Medulla oblongata (tissue), 1 donor: Measurements from ENCODE around the gene DCXR.
A peak's percentile ranks its signal among the peaks of the same experiment; 100 is the strongest.

Source experiments
- DNase-seq: peaks from one replicate; pipeline ENCODE4 v3.0.0-alpha.2; 2015; ENCODE audit errors: extremely low spot score

DCXR gene

DNA sequence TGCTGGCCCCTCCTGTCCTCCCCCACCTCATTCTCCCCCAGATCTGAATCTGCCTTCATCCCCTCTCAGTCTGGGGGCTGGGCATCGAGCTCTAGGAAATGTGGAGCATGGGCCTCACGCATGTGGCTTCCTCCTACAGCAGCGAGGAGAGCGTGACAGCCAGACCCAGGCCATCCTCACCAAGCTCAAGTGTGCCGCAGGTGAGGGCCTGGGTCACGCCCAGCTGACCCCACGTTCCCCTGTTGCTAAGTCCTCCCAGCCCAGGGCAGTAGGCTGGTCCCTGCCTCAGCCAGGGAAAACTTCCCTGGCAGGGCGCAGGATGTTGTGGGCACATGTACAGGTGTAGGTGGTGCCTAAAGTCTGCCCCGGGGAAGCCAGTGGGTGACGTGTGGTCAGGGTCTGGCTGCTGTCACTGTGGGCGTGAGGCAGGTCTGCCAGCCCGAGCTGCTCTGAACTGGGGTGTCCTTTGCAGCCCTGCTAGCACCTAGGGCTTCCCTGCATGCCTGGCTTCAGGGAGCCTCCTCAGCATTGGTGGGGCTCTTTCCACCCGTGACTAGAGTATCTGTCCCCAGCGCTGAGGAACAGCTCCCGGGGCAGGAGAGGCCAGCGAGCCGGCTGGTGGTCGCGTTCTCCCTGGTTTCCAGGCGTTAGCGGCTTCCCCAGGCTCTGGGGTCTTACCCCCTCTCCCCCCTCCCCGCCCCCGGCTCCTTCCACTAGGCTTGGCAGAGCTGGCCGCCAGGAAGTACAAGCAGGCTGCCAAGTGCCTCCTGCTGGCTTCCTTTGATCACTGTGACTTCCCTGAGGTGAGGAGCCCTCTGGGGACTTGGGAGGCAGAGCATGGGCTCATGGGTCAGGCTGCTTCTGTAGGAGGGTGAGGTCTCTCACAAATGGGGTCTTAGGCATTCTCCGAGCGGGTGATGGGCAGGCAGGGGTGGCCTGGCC, 17.8 kb upstream of the DCXR start:
- DNase-seq = no peak

DNA sequence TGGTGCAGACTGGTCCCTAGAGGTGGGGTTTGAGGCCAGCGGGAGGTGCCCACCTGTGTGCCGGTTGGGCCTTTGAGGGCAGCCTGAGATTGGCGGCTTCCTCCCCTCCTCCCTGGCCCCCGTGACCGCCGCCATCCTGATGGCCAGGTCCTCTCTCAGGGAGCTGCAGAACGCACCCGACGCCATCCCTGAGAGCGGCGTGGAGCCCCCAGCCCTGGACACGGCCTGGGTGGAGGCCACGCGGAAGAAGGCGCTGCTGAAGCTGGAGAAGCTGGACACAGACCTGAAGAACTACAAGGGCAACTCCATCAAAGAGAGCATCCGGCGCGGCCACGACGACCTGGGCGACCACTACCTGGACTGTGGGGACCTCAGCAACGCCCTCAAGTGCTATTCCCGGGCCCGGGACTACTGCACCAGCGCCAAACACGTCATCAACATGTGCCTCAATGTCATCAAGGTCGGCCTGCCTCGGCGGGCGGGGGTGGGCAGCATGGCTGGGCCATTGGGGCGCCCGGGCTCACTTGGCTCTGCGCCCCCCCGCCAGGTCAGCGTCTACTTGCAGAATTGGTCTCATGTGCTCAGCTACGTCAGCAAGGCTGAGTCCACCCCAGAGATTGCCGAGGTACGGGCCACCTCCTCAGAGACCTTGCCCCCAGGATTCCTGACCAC, 17.0 kb upstream of the DCXR start:
- DNase-seq = no peak

DNA sequence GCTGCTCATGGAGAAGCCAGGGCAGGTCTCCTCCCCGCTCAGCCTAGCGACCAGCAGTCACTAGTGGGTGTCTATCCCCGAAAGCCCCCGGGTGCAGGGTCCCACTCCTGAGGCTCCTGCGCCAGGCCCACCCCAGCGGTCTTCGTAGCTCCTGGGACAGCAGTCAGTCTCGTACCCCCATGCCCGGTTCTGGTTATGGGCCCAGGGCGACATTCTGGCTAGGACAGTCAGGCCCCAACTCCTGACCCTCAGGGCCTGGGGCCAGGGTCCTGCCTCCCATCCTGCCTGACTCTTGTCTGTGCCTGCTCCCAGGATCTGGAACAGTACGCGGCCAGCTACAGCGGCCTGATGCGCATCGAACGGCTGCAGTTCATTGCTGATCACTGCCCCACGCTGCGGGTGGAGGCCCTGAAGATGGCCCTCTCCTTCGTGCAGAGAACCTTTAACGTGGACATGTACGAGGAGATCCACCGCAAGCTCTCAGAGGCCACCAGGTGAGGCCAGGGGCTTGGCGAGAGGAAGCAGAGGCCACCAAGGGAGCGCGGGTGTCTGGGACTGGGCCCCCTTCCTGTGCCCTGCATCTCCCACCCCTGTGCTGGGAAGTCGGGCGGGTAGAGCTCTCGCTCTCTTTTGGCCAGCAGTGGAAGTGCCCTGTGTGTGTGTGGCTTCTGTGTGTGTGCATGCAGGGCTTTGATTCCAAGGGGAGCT, 16.2 kb upstream of the DCXR start:
- DNase-seq = no peak

DNA sequence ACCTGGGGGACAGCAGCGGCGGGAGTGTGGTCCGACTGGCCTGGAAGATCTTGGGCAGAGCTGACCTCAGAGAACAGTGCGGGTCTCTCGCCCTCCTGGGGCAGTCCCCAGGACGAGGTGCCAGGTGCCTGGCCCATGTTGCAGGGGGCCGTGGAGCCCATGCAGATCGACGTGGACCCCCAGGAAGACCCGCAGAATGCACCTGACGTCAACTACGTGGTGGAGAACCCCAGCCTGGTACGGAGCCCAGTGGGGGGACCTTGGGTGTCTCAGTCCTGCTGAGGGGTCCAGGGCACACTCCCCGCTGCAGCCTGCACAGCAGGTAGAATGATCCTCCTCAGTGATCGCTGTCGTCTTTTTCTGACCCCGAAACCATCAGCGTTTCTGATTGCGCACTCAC, 15.6 kb upstream of the DCXR start:
- DNase-seq = no peak

DNA sequence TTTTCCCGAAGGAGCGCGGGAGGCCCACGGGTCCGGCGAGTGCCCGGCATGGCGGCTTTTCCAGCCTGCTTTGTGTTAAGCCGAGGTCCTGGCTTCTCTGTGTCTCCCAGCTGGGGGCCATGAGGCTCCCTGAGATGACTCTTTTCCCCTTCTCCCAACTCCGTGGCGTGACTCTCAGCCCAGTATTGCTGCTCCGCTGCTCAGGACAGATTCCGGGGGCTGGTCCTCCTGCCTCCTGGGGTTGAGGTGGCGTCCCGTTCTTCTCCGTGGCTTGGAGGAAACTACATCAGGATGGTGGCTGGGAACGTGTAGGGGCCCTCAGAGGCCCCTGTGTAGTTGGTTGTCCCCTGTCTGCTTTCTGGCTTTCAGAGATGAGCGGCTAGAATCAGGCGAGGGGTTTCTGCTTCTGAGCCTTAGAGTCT, 15.2 kb upstream of the DCXR start:
- no peak for DNase-seq

DNA sequence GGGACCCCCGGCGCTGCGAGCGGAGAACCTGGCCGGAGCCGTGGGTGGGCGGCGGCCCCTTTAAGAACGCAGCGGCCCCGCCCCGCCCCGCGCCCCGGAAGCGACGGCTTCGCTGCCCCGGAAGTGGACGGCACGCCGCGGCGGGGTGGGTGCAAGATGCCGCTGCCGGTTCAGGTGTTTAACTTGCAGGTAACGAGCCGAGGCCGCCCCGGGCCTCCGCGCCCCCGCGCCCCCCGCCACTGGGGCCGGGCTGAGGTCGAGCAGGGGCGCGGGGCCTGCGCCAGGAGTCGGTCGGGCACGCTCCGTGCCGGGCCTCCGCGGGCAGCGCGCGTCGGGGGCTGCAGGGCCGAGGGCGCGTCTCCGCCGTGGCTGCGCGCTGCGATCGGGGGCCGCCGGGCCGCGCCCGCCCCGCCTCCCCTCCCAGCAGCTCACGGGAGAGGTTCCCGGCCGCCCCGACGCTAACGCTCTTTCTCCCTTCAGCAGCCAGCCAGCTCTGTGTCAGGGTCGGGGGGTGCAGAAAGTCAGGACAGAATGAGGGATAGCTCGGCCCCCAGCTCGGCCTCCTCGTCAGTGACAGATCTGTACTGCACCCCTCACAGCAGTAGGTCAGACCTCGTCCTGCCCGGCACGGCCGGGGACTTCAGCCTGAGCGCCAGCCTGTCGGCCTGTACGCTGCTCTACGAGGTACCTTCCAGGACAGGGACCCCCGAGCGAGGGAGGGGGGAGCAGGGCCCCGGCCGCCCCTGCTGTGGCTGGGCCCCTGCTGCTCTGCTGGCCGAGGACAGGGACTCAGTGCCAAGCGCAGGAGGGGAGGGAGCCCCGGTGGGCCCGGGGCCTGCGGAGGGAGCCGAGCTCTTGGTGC, 14.5 kb upstream of the DCXR start, which contains the start of the genes GPS1 and RFNG:
GPS1 (plus strand) TSS at position 123 of the 862 bp plus-strand sequence; CDS start at position 157, 34 bp downstream.
RFNG (minus strand) TSS at position 36 of the 862 bp plus-strand sequence. CDS start 45 bp downstream, outside the sequence.
- peak; percentile 63 for DNase-seq

DNA sequence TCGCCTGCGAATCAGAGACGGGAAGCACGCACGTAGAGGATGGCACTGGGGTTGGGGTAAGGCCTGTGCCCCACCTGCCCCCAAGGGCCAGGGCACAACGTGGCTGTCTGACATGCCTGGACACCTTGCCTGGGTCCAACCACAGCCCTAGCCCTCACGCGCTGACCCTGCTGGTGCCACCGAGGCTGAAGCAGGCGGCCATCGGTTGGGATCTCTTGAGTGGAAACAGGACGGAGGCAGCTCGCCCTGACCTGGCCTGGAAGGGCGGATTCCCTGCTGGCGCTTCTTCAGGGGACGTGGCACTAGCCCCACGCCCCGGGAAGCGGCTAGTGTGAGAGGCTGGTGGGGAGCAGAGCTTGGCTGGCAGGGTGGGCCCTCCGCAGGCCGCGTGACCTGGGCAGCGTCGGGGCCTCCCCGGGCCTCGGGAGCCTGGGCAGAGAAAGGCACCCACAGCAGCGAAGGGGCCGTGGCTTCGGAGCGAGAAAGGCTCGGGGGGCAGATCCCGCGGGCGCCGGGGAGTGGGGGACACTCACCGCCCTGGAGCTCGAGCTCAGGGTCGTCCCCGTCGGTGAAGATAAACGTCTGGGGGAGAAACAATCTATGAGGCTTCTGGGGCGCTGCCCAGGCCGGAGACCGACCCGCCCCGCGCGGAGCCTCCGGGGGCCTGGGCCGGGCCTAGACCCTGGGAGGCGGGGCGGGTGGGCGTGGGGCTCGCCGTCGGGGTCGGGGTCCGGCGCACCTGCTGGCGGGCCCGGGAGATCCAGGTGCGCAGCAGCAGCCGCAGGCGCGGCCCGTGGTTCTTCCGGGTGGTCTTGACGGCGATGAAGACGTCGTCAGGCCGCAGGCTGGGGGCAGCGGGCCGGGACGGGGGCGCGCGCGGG, 13.5 kb upstream of the DCXR start:
- no peak for DNase-seq

DNA sequence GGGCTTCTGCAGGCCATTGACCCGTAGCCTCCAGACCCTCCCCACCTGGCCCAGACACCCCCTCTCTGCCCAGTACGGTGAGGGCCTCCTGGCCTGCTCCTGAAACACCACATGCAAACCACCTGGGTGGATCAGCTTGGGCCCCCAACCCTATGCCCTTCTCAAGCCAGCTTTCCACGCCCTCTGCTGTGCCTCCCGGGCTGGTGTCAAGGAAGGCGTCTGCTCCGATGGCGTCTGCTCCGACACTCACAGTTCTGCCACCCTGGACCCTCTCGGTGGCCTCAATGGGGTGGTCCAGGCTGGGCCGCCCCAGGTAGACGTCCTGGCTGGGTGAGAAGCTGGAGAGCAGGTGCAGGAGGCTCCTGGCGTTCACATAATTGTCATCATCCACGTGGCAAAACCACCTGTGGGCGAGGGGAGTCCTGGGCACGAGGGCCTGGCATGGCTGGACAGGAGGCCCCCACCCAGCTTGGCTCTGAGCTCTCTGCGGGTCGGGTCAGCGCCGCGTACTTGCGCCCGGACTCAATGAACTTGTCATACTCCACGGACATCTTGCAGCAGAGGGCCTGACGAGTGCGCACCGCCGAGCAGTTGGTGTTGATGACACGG, 12.8 kb upstream of the DCXR start:
- DNase-seq = no peak

DNA sequence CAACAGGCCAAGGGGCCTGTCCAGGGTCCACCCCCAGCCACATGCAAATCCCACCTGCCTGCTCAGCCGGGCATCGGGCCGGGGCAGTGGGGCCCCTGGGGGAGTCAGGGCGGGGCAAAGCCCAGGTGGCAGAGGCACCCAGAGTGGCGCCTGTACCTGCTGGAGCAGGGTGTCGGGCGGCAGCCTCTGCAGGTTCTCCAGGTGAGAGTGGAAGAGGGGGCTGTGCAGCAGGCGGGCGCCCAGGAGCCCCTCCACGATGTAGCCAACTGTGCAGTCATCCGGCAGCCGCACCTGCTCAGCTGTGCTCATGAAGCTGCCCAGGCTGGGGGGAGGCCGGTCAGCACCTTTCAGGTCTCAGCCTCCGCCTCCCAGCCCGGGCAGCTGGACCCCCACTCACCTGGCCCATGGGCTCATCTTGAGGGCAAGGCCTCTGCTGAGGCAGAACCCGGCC, 12.0 kb upstream of the DCXR start:
- no peak for DNase-seq

DNA sequence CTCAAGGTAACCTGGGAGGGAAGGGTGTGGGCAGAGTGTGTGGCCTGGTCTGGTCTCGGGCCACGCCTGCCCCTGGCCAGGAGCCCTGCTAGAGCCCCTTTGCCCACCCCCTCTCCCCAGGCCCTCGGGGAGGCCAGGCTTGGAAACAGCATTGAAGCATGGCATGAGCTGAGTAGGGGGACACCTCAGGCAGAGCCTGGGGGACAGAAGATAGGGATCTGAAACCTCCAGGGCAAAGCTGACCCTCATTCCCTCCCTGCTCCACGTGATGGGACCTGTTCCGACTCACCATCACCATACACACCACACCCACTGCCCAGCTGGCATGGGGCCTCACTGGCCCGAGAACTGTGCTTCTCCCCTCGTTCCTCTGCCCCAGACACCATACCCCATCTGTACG, 11.6 kb upstream of the DCXR start:
- DNase-seq = no peak

DNA sequence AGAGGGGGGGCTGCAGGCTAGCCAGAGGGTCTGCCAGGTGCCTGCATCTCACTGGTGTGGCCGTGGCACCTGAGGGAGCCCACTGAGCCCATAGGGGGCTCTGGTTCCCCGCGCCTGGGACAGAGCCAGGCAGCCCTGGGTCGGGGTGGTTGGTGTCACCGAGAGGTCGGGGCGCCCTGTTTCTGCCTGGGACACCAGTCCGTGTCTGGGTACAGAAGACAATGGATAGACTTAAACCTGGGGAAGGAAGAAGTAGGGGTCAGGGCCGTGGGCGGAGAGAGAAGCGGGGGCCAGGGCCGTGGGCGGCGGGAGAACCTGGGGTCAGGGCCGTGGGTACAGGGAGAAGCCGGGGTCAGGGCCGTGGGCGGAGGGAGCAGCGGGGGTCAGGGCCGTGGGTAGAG, 11.1 kb upstream of the DCXR start:
- DNase-seq = no peak

DNA sequence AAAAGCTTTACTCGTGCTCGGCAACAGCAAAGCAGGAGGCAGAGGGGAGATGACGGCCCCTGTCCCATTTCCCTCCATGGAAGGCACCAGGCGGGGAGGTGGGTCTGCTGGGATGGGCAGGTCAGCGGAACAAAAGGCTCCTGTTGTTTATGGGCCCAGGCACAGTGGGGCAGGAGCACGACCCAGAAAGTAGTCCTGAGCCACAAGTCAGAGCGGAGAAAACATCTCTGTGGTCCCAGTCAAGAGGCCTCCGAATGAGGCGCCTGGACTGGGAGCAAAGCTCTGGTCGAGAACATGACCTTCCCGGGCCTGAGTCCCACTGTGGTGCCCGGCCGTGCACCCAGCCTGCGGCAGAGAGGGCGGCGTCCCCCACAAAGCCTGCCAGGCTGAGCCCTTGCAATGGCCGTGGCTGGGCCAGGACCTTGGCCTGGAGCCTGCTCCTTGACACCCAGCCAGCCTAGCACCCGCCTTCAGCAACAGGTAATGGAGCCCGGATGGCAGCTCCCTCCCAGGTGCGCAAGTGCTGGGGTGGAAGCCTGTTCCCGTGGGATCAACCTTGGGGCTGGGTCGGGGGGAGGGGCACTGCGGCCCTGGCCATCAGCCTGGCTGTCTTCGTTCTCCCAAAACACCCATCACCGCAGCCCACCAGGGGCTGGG, 10.5 kb upstream of the DCXR start:
- DNase-seq = no peak

DNA sequence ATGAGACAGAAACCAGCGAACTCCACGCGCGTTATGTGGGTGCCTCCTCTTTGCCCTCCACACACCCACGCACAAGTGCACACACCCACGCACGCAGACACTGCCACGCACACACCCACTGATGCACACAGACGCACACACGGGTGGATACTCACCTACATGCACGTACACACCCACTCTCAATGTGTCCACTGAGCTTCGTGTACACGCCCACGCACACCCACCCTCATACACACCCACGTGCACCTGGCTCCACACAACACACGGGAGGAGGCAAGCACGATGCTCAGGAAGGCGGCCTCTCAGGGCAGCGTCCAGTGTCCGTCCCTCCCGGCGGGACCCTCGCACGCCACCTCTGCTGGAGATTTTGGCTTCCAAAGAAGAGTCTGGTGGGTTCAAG, 9.9 kb upstream of the DCXR start:
- DNase-seq = no peak

DNA sequence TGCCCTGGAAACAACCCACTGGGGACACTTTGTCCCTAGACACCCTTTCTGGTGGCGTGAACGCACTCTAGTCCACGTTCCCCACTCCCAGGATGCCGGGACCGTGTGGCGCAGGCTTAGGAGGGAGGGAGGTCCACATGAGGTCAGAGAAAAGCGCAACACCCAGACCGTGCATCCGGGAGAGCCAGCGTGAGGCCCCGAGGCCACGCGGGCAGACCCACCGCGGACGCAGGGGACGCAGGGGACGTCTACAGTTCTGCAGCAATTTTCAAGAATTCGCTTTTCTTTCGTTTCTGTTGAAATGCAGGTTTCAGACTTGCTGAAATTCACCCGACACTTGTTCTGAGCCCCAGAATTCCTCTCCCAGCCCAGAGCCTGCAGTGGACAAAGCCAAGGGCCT, 9.4 kb upstream of the DCXR start:
- no peak for DNase-seq

DNA sequence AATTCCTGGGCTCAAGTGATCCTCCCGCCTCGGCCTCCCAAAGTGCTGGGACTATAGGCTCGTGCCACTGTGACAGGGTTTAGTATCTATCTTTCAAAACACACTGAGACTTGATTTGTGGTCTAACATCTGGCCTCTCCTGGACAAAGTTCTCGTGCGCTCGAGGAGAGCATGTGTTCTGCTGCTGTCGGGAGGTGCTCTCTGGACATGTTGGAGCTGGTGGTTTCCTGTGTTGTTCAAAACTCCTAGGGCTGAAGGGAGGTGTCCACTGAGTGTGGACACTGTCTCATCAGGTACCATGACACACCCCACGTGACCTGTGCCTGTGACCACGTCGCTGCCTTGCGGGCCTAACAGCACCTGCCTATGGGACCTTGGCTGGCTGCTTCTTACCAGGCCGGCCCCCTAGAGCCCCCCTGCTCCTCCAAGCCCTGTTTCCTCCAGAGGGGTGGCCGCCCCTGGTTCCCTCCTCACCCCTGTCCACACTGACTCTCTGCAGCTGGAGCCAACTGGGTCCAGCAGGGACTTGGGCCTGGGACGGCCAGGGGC, 8.5 kb upstream of the DCXR start:
- no peak for DNase-seq

DNA sequence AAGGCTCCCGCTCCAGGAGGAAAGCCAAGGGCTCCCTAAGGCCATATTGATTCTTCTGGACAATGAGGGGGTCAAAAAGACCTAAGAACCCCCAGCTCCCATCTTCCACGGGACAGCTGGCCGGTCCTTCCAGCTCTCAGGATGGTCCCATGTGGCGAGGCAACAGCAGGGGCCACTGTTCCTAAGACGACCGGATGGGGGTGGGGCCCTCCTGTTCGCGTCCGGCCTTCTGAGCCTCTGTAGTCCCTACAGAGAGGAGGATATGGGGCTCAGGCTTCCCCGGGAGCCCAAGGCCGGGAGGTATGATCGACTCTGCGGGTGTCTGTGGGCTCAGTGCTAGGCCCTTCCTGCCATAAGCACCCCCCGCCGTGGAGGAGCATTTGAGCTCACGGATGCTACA, 6.0 kb upstream of the DCXR start:
- DNase-seq = no peak

DNA sequence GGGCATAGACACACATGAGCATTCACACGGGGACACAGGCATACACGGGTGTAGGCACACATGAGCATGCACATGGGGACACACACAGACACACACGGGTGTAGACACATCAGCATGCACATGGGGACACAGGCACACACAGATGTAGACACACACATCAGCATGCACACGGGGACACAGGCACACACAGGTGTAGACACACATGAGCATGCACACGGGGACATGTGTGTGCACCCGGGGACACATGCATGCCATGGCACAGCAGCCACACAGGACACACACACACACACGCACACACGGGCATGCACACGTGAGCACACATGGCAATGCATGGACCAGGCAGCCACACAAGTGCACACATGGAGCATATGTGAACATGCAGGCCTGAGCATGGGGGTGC, 5.2 kb upstream of the DCXR start:
- DNase-seq = no peak

DNA sequence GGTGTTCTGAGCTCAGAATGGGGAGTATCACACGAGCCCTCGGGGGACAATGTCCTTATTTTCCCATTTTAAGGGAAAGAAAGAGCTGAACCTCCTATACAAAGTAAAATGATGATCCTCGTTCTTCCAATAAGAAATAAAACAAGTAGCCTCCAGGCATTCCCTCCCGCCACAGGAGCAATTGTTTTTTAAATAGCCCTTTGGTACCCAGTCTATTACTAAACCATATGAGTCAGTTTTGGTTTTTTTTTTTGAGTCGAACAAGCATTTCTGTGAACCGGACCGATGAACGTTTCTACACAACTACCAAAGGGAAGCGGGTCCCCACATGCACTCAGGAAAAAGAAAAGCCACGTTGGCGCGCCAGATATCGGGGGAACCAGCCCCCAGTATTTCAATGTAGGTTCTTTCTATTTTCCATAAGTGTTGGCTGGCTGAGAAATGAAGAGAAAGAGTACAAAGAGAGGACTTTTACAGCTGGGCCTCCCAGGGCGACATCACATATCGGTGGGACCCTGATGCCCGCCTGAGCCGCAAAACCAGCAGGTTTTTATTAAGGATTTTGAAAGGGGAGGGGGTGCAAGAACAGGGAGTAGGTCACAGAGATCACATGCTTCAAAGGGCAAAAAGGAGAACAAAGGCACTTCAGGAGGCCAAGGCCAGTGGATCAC, 3.8 kb upstream of the DCXR start:
- no peak for DNase-seq
